ENCODE measurements around the gene CSF2.
"Not testable (repeated sequence)": the region's sequence is repeated elsewhere in the genome, so short reads cannot be mapped to it uniquely, and the experiment has no call there.

CSF2 gene

GRCh38 chr5:132108957-132109356, 35.4 kb downstream of the CSF2 start:
- not testable (repeated sequence) for DNase-seq (ENCODE audit: low read depth in 2 of 2)

- no peak for DNase-seq (ENCODE audit: low read depth in 2 of 2)
These were observed 36.0 kb downstream of the CSF2 start for GRCh38 chr5:132109494-132110053.

GRCh38 chr5:132110195-132110594, 36.6 kb downstream of the CSF2 start:
- DNase-seq (ENCODE audit: low read depth in 2 of 2) = no peak

GRCh38 chr5:132110930-132111329, 37.3 kb downstream of the CSF2 start:
- DNase-seq (ENCODE audit: low read depth in 2 of 2) = no peak

GRCh38 chr5:132112111-132112510, 38.5 kb downstream of the CSF2 start:
- DNase-seq (ENCODE audit: low read depth in 2 of 2) = no peak

GRCh38 chr5:132114150-132115121, 40.8 kb downstream of the CSF2 start:
- DNase-seq (ENCODE audit: low read depth in 2 of 2) = no peak

GRCh38 chr5:132115375-132115774, 41.8 kb downstream of the CSF2 start:
- no peak for DNase-seq (ENCODE audit: low read depth in 2 of 2)

GRCh38 chr5:132116072-132116471, 42.5 kb downstream of the CSF2 start:
- DNase-seq (ENCODE audit: low read depth in 2 of 2) = no peak

GRCh38 chr5:132116909-132117489, 43.4 kb downstream of the CSF2 start:
- DNase-seq (ENCODE audit: low read depth in 2 of 2) = not testable (repeated sequence)

- DNase-seq (ENCODE audit: low read depth in 2 of 2) = not testable (repeated sequence)
These were observed 47.1 kb downstream of the CSF2 start for GRCh38 chr5:132120717-132121116.

GRCh38 chr5:132122971-132123370, 49.4 kb downstream of the CSF2 start:
- not testable (repeated sequence) for DNase-seq (ENCODE audit: low read depth in 2 of 2)

- DNase-seq (ENCODE audit: low read depth in 2 of 2) = not testable (repeated sequence)
These were observed 50.0 kb downstream of the CSF2 start for GRCh38 chr5:132123578-132123977.

All from stimulated activated CD8-positive, alpha-beta memory T cell treated with anti-CD3 and anti-CD28 coated beads, Interleukin-2, amount 100 ng/mL, for 1 hour (primary cell).